SJCRH30 (cell line): Measurements from ENCODE around the gene TAF1B. TPM values are rescaled to one million over a fixed set of nuclear protein-coding genes. Genes with fewer than 3 reads are reported as not detected.
"Not testable (repeated sequence)": the region's sequence is repeated elsewhere in the genome, so short reads cannot be mapped to it uniquely, and the experiment has no call there.

Experiments used
- DNase-seq, 2 experiments: peaks; one replicate each; pipeline ENCODE4 v3.0.0-alpha.2; 2015 to 2020
- H3K27ac ChIP-seq: fragments of 250-450 bp; sonication (Bioruptor Pico); 2 replicates; pipeline ENCODE4 v1.5.1; 2020; ENCODE audit warnings: mild to moderate bottlenecking, moderate library complexity
- H3K27me3 ChIP-seq: fragments of 250-450 bp; sonication (Bioruptor Pico); 2 replicates; pipeline ENCODE4 v1.5.1; 2020; ENCODE audit warnings: mild to moderate bottlenecking, moderate library complexity
- H3K36me3 ChIP-seq: fragments of 250-450 bp; sonication (Bioruptor Pico); 2 replicates; pipeline ENCODE4 v1.5.1; 2020; ENCODE audit warnings: mild to moderate bottlenecking, moderate library complexity
- H3K4me1 ChIP-seq: fragments of 250-450 bp; sonication (Bioruptor Pico); 2 replicates; pipeline ENCODE4 v1.5.1; 2020; ENCODE audit warnings: mild to moderate bottlenecking, moderate library complexity
- H3K4me3 ChIP-seq: fragments of 250-450 bp; sonication (Bioruptor Pico); 2 replicates; pipeline ENCODE4 v1.5.1; 2020; ENCODE audit warnings: mild to moderate bottlenecking, moderate library complexity
- H3K9me3 ChIP-seq: fragments of 250-450 bp; sonication (Bioruptor Pico); replicated peaks from 2 replicates; pipeline ENCODE4 v1.5.1; 2020; ENCODE audit warnings: mild to moderate bottlenecking, moderate library complexity
- total RNA-seq: library from RNA; depleted of rRNA; stranded (reverse); fragments of >200 nt; shearing (Covaris generic); gene quantifications from 2 replicates; pipeline ENCODE4 v1.2.3, GENCODE V29; 2014

TAF1B gene
- total RNA-seq, 1 experiment from 2014 or later, result 40.5 TPM

- not testable (repeated sequence) for H3K36me3 ChIP-seq, H3K27ac ChIP-seq, H3K4me3 ChIP-seq, H3K4me1 ChIP-seq, H3K9me3 ChIP-seq, DNase-seq, H3K27me3 ChIP-seq
Measured at GRCh38 chr2:9835068-9835467, 8.2 kb upstream of the TAF1B start.

GRCh38 chr2:9836074-9836473 is 7.2 kb upstream of the TAF1B start:
- H3K27me3 ChIP-seq, result no peaks in the 10 kb centered on the region
- H3K9me3 ChIP-seq, result no peaks in the 10 kb centered on the region
- H3K27ac ChIP-seq, result no peak overlapping the region
- H3K4me3 ChIP-seq, result no peak overlapping the region
- DNase-seq, result no peak
- peaks cover 9% of the 10 kb centered on the region; the same call in 1 of the 2 replicates for H3K4me1 ChIP-seq
- H3K36me3 ChIP-seq, result no peaks in the 10 kb centered on the region

- Histone ChIP-seq H3K36me3 (no peaks in the 10 kb centered on the region), H3K27me3 (no peaks in the 10 kb centered on the region), H3K4me1 (peaks cover 9% of the 10 kb centered on the region; the same call in 1 of the 2 replicates), H3K27ac (no peak overlapping the region), H3K4me3 (no peak overlapping the region), H3K9me3 (no peaks in the 10 kb centered on the region)
- DNase-seq, result no peak
Measured at GRCh38 chr2:9836517-9836916, 6.8 kb upstream of the TAF1B start.

DNA sequence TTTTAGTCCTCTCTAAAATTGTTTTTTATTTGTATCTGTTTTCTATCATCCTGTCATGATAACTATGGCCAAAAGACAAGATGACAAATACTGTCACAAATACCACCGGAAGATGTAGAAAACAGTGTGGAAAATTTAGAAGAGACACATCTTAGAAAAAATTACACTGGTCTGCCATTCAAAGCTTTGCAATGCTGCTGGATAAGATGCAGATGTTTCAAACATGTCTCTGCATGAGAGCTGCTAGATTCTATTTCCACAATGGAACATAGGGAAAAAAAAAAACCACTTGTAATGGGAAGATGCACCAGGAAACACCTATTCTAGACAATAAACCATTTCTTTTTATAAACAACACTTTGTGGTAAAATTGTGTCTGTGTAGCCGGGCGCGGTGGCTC is 5.8 kb upstream of the TAF1B start:
- Histone ChIP-seq H3K36me3 (no peaks in the 10 kb centered on the region), H3K9me3 (no peaks in the 10 kb centered on the region), H3K27me3 (no peaks in the 10 kb centered on the region), H3K4me3 (no peak overlapping the region), H3K27ac (no peak overlapping the region), H3K4me1 (peaks cover 9% of the 10 kb centered on the region; the same call in 1 of the 2 replicates)
- DNase-seq, result no peak

- H3K4me1 ChIP-seq, result peaks cover 9% of the 10 kb centered on the region; the same call in 1 of the 2 replicates
- no peak for DNase-seq
- no peaks in the 10 kb centered on the region for H3K9me3 ChIP-seq
- no peak overlapping the region for H3K27ac ChIP-seq
- H3K27me3 ChIP-seq, result no peaks in the 10 kb centered on the region
- H3K36me3 ChIP-seq, result no peaks in the 10 kb centered on the region
- no peak overlapping the region for H3K4me3 ChIP-seq
Measured at GRCh38 chr2:9838391-9838790, 4.9 kb upstream of the TAF1B start.

DNA sequence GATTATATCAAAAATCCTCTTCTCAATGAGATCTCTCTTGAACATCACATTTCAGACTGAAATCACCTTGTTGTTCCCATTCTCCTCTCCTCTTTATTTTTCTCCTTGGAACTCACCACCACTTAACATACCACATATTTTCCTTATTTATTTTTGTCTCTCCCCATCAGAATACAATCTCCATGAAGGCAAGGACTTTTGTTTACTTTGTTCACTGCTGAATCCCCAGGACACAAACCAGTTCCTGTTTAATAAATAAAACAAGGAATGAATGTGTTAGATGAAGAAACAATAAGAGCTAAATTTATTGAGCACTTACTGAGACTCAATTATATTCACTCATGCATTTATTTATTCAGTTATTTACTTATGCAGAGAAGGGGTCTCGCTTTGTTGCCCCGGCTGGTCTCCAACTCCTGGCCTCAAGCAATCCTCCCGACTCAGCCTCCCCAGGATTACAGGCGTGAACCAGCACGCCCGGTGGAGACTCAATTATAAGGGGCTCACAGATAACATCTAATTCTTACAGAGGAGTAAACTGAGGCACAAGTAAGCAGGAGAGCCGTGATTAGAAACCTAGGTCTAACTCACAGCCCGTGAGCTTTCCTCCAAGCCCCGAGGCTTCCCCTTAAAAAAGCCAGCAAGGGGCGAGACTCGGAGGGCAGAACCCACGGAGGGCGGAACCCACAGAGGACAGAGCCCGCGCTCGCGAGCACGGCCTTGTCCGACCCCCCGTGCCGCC is 616 bp upstream of the TAF1B start:
- Histone ChIP-seq H3K27ac (peak overlapping the region; percentile 88), H3K9me3 (no peaks in the 10 kb centered on the region), H3K36me3 (peaks cover 16% of the 10 kb centered on the region), H3K4me1 (peaks cover 9% of the 10 kb centered on the region; the same call in 1 of the 2 replicates), H3K27me3 (no peaks in the 10 kb centered on the region), H3K4me3 (peak overlapping the region; percentile 84)
- no peak for DNase-seq

GRCh38 chr2:9844036-9844483 is 786 bp downstream of the TAF1B start:
- H3K36me3 ChIP-seq, result peaks cover 21% of the 10 kb centered on the region
- H3K27me3 ChIP-seq, result no peaks in the 10 kb centered on the region
- H3K4me3 ChIP-seq, result peak overlapping the region; percentile 84
- H3K4me1 ChIP-seq, result peaks cover 9% of the 10 kb centered on the region; the same call in 1 of the 2 replicates
- peak in 1 of 2 experiments; percentile 43 for DNase-seq
- H3K9me3 ChIP-seq, result no peaks in the 10 kb centered on the region
- peak overlapping the region; percentile 88 for H3K27ac ChIP-seq

GRCh38 chr2:9844576-9844975 is 1.3 kb downstream of the TAF1B start:
- peak overlapping the region; percentile 88; the same call in 1 of the 2 replicates for H3K27ac ChIP-seq

GRCh38 chr2:9846554-9846953 is 3.3 kb downstream of the TAF1B start:
- Histone ChIP-seq H3K9me3 (no peaks in the 10 kb centered on the region), H3K27me3 (no peaks in the 10 kb centered on the region), H3K4me1 (peaks cover 9% of the 10 kb centered on the region; the same call in 1 of the 2 replicates), H3K36me3 (peaks cover 46% of the 10 kb centered on the region), H3K27ac (no peak overlapping the region), H3K4me3 (no peak overlapping the region)
- DNase-seq, result no peak

More at GRCh38 chr2:9844576-9844975, 1.3 kb downstream of the TAF1B start:
- Histone ChIP-seq H3K36me3 (peaks cover 26% of the 10 kb centered on the region), H3K4me3 (peak overlapping the region; percentile 84), H3K4me1 (peaks cover 9% of the 10 kb centered on the region; the same call in 1 of the 2 replicates), H3K27me3 (no peaks in the 10 kb centered on the region), H3K9me3 (no peaks in the 10 kb centered on the region)
- peak in 1 of 2 experiments; percentile 41 for DNase-seq

- no peaks in the 10 kb centered on the region for H3K27me3 ChIP-seq
- H3K27ac ChIP-seq, result no peak overlapping the region
- H3K9me3 ChIP-seq, result no peaks in the 10 kb centered on the region
- no peak overlapping the region for H3K4me3 ChIP-seq
- DNase-seq, result no peak
- peaks cover 52% of the 10 kb centered on the region for H3K36me3 ChIP-seq
- peaks cover 9% of the 10 kb centered on the region; the same call in 1 of the 2 replicates for H3K4me1 ChIP-seq
Measured at GRCh38 chr2:9847140-9847539, 3.9 kb downstream of the TAF1B start.

GRCh38 chr2:9852881-9853280 is 9.6 kb downstream of the TAF1B start:
- Histone ChIP-seq H3K4me3 (no peak overlapping the region), H3K4me1 (no peaks in the 10 kb centered on the region), H3K9me3 (peaks cover 8% of the 10 kb centered on the region), H3K36me3 (peaks cover 93% of the 10 kb centered on the region), H3K27ac (no peak overlapping the region), H3K27me3 (no peaks in the 10 kb centered on the region)
- no peak for DNase-seq

GRCh38 chr2:9857814-9858729 is 14.8 kb downstream of the TAF1B start:
- peaks cover 87% of the 10 kb centered on the region for H3K36me3 ChIP-seq
- peaks cover 46% of the 10 kb centered on the region for H3K9me3 ChIP-seq
- no peaks in the 10 kb centered on the region for H3K27me3 ChIP-seq
- no peak overlapping the region for H3K27ac ChIP-seq
- H3K4me1 ChIP-seq, result no peaks in the 10 kb centered on the region
- DNase-seq, result no peak
- H3K4me3 ChIP-seq, result no peak overlapping the region

DNA sequence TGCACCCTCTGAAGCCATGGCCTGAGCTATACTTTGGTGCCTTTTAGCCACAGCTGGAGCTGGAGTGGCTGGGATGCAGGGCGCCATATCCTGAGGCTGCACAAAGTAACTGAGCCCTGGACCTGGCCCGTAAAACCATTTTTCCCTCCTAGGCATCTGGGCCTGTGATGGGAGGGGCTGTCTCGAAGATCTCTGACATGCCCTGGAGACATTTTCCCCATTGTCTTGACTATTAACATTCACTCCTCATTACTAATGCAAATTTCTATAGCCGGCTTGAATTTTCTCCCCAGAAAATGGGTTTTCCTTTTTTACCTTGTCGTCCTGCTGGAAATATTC is 15.4 kb downstream of the TAF1B start:
- Histone ChIP-seq H3K36me3 (peaks cover 81% of the 10 kb centered on the region), H3K27ac (no peak overlapping the region), H3K4me1 (no peaks in the 10 kb centered on the region), H3K27me3 (no peaks in the 10 kb centered on the region), H3K4me3 (no peak overlapping the region), H3K9me3 (peaks cover 51% of the 10 kb centered on the region)
- no peak for DNase-seq

DNA sequence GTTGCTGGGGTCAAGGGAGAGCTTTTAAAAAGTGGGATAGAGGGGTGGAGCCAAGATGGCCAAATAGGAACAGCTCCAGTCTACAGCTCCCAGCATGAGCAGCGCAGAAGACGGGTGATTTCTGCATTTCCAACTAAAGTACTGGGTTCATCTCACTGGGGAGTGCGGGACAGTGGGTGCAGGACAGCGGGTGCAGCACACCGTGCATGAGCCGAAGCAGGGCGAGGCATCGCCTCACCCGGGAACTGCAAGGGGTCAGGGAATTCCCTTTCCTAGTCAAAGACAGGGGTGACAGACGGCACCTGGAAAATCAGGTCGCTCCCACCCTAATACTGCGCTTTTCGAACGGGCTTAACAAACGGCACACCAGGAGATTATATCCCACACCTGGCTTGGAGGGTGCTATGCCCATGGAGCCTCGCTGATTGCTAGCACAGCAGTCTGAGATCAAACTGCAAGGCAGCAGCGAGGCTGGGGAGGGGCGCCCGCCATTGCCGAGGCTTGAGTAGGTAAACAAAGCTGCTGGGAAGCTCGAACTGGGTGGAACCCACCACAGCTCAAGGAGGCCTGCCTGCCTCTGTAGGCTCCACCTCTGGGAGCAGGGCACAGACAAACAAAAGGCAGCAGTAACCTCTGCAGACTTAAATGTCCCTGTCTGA is 17.8 kb downstream of the TAF1B start:
- not testable (repeated sequence) for DNase-seq, H3K4me3 ChIP-seq
- H3K36me3 ChIP-seq, result peaks cover 57% of the 10 kb centered on the region

More for the DNA sequence above, 17.8 kb downstream of the TAF1B start:
- H3K4me1 ChIP-seq, H3K27ac ChIP-seq, H3K27me3 ChIP-seq: not testable (repeated sequence)
- H3K9me3 ChIP-seq, result peaks cover 57% of the 10 kb centered on the region
